IPS-NIHi7 (cell line): Measurements from ENCODE around the gene IL6.
A peak's percentile ranks its signal among the peaks of the same experiment; 100 is the strongest.
"Not testable (repeated sequence)": the region's sequence is repeated elsewhere in the genome, so short reads cannot be mapped to it uniquely, and the experiment has no call there.

Experiments
- DNase-seq: peaks from one replicate; pipeline ENCODE4 v3.0.0; 2012; ENCODE audit warnings: mixed read lengths; ENCODE audit errors: extremely low spot score

IL6 gene

GRCh38 chr7:22726345-22726906 lies 574 bp upstream of the IL6 start:
- peak; percentile 81 for DNase-seq

GRCh38 chr7:22727714-22728035 lies 675 bp downstream of the IL6 start:
- no peak for DNase-seq

- DNase-seq, result peak; percentile 47
Observed at GRCh38 chr7:22728401-22729029, 1.5 kb downstream of the IL6 start.

- no peak for DNase-seq
Observed at GRCh38 chr7:22729180-22729825, 2.3 kb downstream of the IL6 start.

- DNase-seq, result no peak
Observed at GRCh38 chr7:22730066-22730710, 3.2 kb downstream of the IL6 start.

- no peak for DNase-seq
Observed at GRCh38 chr7:22730921-22731654, 4.1 kb downstream of the IL6 start.

GRCh38 chr7:22731766-22732165 lies 4.8 kb downstream of the IL6 start:
- DNase-seq, result no peak

GRCh38 chr7:22732556-22733126 lies 5.6 kb downstream of the IL6 start:
- DNase-seq, result no peak

GRCh38 chr7:22733761-22734160 lies 6.8 kb downstream of the IL6 start:
- no peak for DNase-seq

GRCh38 chr7:22743014-22743413 lies 16.0 kb downstream of the IL6 start:
- no peak for DNase-seq

GRCh38 chr7:22751341-22751740 lies 24.3 kb downstream of the IL6 start:
- no peak for DNase-seq

GRCh38 chr7:22757338-22757994 lies 30.5 kb downstream of the IL6 start:
- DNase-seq, result no peak

GRCh38 chr7:22758576-22758975 lies 31.6 kb downstream of the IL6 start:
- DNase-seq, result no peak

- no peak for DNase-seq
Observed at GRCh38 chr7:22759721-22760120, 32.7 kb downstream of the IL6 start.

GRCh38 chr7:22762866-22763265 lies 35.9 kb downstream of the IL6 start:
- no peak for DNase-seq

- no peak for DNase-seq
Observed at GRCh38 chr7:22765609-22766008, 38.6 kb downstream of the IL6 start.

- DNase-seq, result no peak
Observed at GRCh38 chr7:22771194-22771871, 44.3 kb downstream of the IL6 start.

GRCh38 chr7:22771872-22772228 lies 44.9 kb downstream of the IL6 start:
- DNase-seq, result no peak

- no peak for DNase-seq
Observed at GRCh38 chr7:22772885-22773284, 45.9 kb downstream of the IL6 start.

GRCh38 chr7:22776964-22777363 lies 50.0 kb downstream of the IL6 start:
- no peak for DNase-seq

GRCh38 chr7:22779730-22780323 lies 52.8 kb downstream of the IL6 start:
- DNase-seq, result not testable (repeated sequence)
